ENCODE data around the gene CCT6B. TPM values are rescaled to one million over a fixed set of nuclear protein-coding genes. Genes with fewer than 3 reads are reported as not detected.
"Not testable (repeated sequence)": the region's sequence is repeated elsewhere in the genome, so short reads cannot be mapped to it uniquely, and the experiment has no call there.

CCT6B gene
- total RNA-seq, 4 donors from 2014 or later: 1.4 to 5.4 (median 2.8) TPM

- TF ChIP-seq POLR2A (IDR thresholded peaks at IDR 0.05) (no peak), CTCF (IDR thresholded peaks at IDR 0.05 in 4 of 5, conservative IDR thresholded peaks at IDR 0.05 in 1 of 5) (no peak)
- DNase-seq (no peak), ATAC-seq (no peak)
- intact Hi-C loops (cut with DNase I; ENCODE audit: low total_unique reads) (no loop called here), in situ Hi-C loops (cut with MboI; ENCODE audit: low sequenced_read_pairs in 4 of 4) (loop anchor here in 1 of 4 donors (25.0 kb wide), 1 partner anchor 421 kb away; no protein-coding TSS in a partner anchor)
- no peak overlapping the region for H3K4me3 ChIP-seq
- H3K4me1 ChIP-seq: peaks cover 21 to 26% of the 10 kb centered on the region in 2 donors
- H3K9me3 ChIP-seq: no peaks in the 10 kb centered on the region
- peaks cover 0 to 10% of the 10 kb centered on the region in 2 donors for H3K36me3 ChIP-seq
- H3K27me3 ChIP-seq: no peaks in the 10 kb centered on the region
- H3K27ac ChIP-seq: no peak overlapping the region
Measured at GRCh38 chr17:34958438-34958837, 2.8 kb downstream of the CCT6B start.

- H3K27ac ChIP-seq; DNase-seq; H3K9me3 ChIP-seq; ATAC-seq; H3K27me3 ChIP-seq; H3K4me3 ChIP-seq; intact Hi-C loops (cut with DNase I; ENCODE audit: low total_unique reads); H3K36me3 ChIP-seq; H3K4me1 ChIP-seq: not testable (repeated sequence)
- in situ Hi-C loops (cut with MboI; ENCODE audit: low sequenced_read_pairs in 4 of 4): loop anchor here in 1 of 4 donors (25.0 kb wide), 1 partner anchor 413 kb away; no protein-coding TSS in a partner anchor
Measured at GRCh38 chr17:34950780-34951179, 10.5 kb downstream of the CCT6B start.

- H3K36me3 ChIP-seq: no peaks in the 10 kb centered on the region
- H3K9me3 ChIP-seq: no peaks in the 10 kb centered on the region
- DNase-seq (no peak), ATAC-seq (no peak)
- no peak overlapping the region for H3K27ac ChIP-seq
- TF ChIP-seq CTCF (IDR thresholded peaks at IDR 0.05 in 4 of 5, conservative IDR thresholded peaks at IDR 0.05 in 1 of 5) (no peak), POLR2A (IDR thresholded peaks at IDR 0.05) (no peak)
- H3K4me3 ChIP-seq: no peak overlapping the region
- no peaks in the 10 kb centered on the region for H3K4me1 ChIP-seq
- intact Hi-C loops (cut with DNase I; ENCODE audit: low total_unique reads) (no loop called here), in situ Hi-C loops (cut with MboI; ENCODE audit: low sequenced_read_pairs in 4 of 4) (no loop called here)
- H3K27me3 ChIP-seq: no peaks in the 10 kb centered on the region
Measured at GRCh38 chr17:34930283-34930682, 31.0 kb downstream of the CCT6B start.

GRCh38 chr17:34926661-34927060, 34.6 kb downstream of the CCT6B start:
- DNase-seq (no peak), ATAC-seq (no peak)
- in situ Hi-C loops (cut with MboI; ENCODE audit: low sequenced_read_pairs in 4 of 4): no loop called here
- no peaks in the 10 kb centered on the region for H3K9me3 ChIP-seq
- no peaks in the 10 kb centered on the region for H3K27me3 ChIP-seq
- H3K4me1 ChIP-seq: no peaks in the 10 kb centered on the region
- no peak for TF ChIP-seq POLR2A (IDR thresholded peaks at IDR 0.05)
- intact Hi-C loops (cut with DNase I; ENCODE audit: low total_unique reads): no loop called here
- no peak overlapping the region for H3K27ac ChIP-seq
- H3K4me3 ChIP-seq: no peak overlapping the region
- H3K36me3 ChIP-seq: no peaks in the 10 kb centered on the region

GRCh38 chr17:34920676-34921075, 40.6 kb downstream of the CCT6B start:
- no peaks in the 10 kb centered on the region for H3K27me3 ChIP-seq
- no peaks in the 10 kb centered on the region for H3K9me3 ChIP-seq
- in situ Hi-C loops (cut with MboI; ENCODE audit: low sequenced_read_pairs in 4 of 4) (loop anchor here in 1 of 4 donors (25.0 kb wide), 1 partner anchor 108 kb away; no protein-coding TSS in a partner anchor), intact Hi-C loops (cut with DNase I; ENCODE audit: low total_unique reads) (no loop called here)
- H3K4me1 ChIP-seq: peaks cover 5% of the 10 kb centered on the region in 2 donors
- H3K36me3 ChIP-seq: no peaks in the 10 kb centered on the region
- H3K4me3 ChIP-seq: no peak overlapping the region
- no peak for TF ChIP-seq CTCF (IDR thresholded peaks at IDR 0.05 in 4 of 5, conservative IDR thresholded peaks at IDR 0.05 in 1 of 5)
- TF ChIP-seq POLR2A (IDR thresholded peaks at IDR 0.05): no peak
- H3K27ac ChIP-seq: no peak overlapping the region
- ATAC-seq (no peak), DNase-seq (no peak)

- intact Hi-C loops (cut with DNase I; ENCODE audit: low total_unique reads): no loop called here
Measured at GRCh38 chr17:34917381-34917780, 43.9 kb downstream of the CCT6B start.

More at GRCh38 chr17:34917381-34917780, 43.9 kb downstream of the CCT6B start:
- Histone ChIP-seq H3K4me3 (no peak overlapping the region), H3K27ac (no peak overlapping the region), H3K36me3 (no peaks in the 10 kb centered on the region), H3K27me3 (no peaks in the 10 kb centered on the region), H3K4me1 (peaks cover 5% of the 10 kb centered on the region in 2 donors), H3K9me3 (no peaks in the 10 kb centered on the region)
- in situ Hi-C loops (cut with MboI; ENCODE audit: low sequenced_read_pairs in 4 of 4): loop anchor here in 1 of 4 donors (25.0 kb wide), 1 partner anchor 105 kb away; no protein-coding TSS in a partner anchor
- DNase-seq (no peak), ATAC-seq (no peak)
- no peak for TF ChIP-seq CTCF (IDR thresholded peaks at IDR 0.05 in 4 of 5, conservative IDR thresholded peaks at IDR 0.05 in 1 of 5)
- TF ChIP-seq POLR2A (IDR thresholded peaks at IDR 0.05): no peak
